Nucleus accumbens (tissue), 56 donors: ENCODE data around the gene TTN.
A peak's percentile ranks its signal among the peaks of the same experiment; 100 is the strongest.
"Not testable (repeated sequence)": the region's sequence is repeated elsewhere in the genome, so short reads cannot be mapped to it uniquely, and the experiment has no call there.

Experiments
- DNase-seq, 56 donors: peaks; one replicate each; lab custom pipeline; 2025; lab: John Stamatoyannopoulos, UW

TTN gene

GRCh38 chr2:178679891-178680290 lies 127.3 kb downstream of the TTN start:
- no peak for DNase-seq

- no peak for DNase-seq
These were observed 129.6 kb downstream of the TTN start for GRCh38 chr2:178677599-178677998.

GRCh38 chr2:178676046-178676445 lies 131.2 kb downstream of the TTN start:
- no peak for DNase-seq

- DNase-seq: no peak
These were observed 133.1 kb downstream of the TTN start for GRCh38 chr2:178674122-178674521.

- no peak for DNase-seq
These were observed 140.8 kb downstream of the TTN start for GRCh38 chr2:178666458-178666857.

- not testable (repeated sequence) for DNase-seq
These were observed 148.7 kb downstream of the TTN start for GRCh38 chr2:178658480-178658879.

- DNase-seq: no peak
These were observed 156.7 kb downstream of the TTN start for GRCh38 chr2:178650554-178650953.

- DNase-seq: no peak
These were observed 162.3 kb downstream of the TTN start for GRCh38 chr2:178644919-178645318.

GRCh38 chr2:178641498-178641897 lies 165.7 kb downstream of the TTN start:
- DNase-seq: no peak

- no peak for DNase-seq
These were observed 171.3 kb downstream of the TTN start for GRCh38 chr2:178635897-178636296.

- DNase-seq: no peak
These were observed 174.5 kb downstream of the TTN start for GRCh38 chr2:178632729-178633128.

GRCh38 chr2:178630581-178630980 lies 176.6 kb downstream of the TTN start:
- DNase-seq: no peak

- DNase-seq: no peak
These were observed 177.8 kb downstream of the TTN start for GRCh38 chr2:178629463-178629862.

GRCh38 chr2:178628605-178629004 lies 178.6 kb downstream of the TTN start:
- no peak for DNase-seq

GRCh38 chr2:178627401-178627800 lies 179.8 kb downstream of the TTN start:
- no peak for DNase-seq

GRCh38 chr2:178615969-178616368 lies 191.3 kb downstream of the TTN start:
- DNase-seq: no peak

- no peak for DNase-seq
These were observed 204.3 kb downstream of the TTN start for GRCh38 chr2:178602901-178603300.

- DNase-seq: no peak
These were observed 214.6 kb downstream of the TTN start for GRCh38 chr2:178592655-178593054.

GRCh38 chr2:178589335-178589734 lies 217.9 kb downstream of the TTN start:
- DNase-seq: no peak

- no peak for DNase-seq
These were observed 222.6 kb downstream of the TTN start for GRCh38 chr2:178584666-178585065.

- no peak for DNase-seq
These were observed 228.2 kb downstream of the TTN start for GRCh38 chr2:178579006-178579405.

- DNase-seq: no peak
These were observed 232.4 kb downstream of the TTN start for GRCh38 chr2:178574789-178575188.

GRCh38 chr2:178568227-178568626 lies 239.0 kb downstream of the TTN start:
- DNase-seq: no peak

GRCh38 chr2:178553047-178553446 lies 254.2 kb downstream of the TTN start:
- peak in 5 of 56 donors; percentile 1 to 37 (median 2) for DNase-seq
